Stimulated activated CD4-positive, alpha-beta T cell treated with anti-CD3 and anti-CD28 coated beads, Interleukin-1b, Interleukin-23, amount 100 ng/mL, for 24 hours (primary cell): ENCODE data around the gene HEYL.

Source experiments
- DNase-seq, 4 experiments: peaks; one replicate each; pipeline ENCODE4 v3.0.0-alpha.2; 2020; ENCODE audit warnings: low read depth in 4 of 4, low spot score in 1 of 4

HEYL gene

DNA sequence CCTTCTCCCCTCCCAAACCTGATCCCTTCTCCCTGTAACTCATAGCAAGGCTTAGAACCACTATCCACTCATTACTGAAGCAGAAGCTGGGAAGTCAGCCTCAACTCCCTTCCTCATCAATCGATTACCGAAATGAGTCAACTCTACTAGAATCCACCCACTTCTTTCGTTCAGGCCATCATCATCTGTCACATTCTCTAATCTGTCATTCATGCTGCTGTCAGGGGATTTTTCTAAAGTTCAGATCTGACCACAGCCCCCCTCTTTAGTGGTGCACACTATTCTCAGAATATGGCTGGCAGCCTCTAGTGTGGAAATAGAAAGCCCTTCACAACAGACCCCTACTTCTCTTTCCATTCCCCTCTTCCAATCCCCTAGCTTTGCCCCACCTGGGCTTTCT is 27.3 kb upstream of the HEYL start:
- peak in 1 of 4 experiments; percentile 36 for DNase-seq

DNA sequence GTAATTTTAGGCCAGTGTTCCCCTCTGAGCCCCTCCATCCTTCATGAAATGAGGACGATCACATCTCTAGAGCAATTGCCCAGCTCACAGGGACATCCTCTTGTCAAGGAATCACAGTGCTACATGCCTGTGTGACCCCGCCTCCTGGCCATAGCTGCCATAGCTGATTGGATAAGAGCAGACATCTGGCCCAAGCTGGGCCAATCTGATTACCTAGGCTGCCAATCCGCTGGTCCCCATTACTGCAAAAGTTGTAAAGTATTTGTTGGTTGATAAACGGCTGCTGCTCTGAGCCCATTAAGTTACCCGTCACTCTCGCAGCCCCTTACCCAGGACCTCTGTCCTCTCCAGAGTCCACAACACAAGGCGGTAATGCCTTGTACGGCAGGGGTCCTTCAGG is 24.1 kb upstream of the HEYL start:
- DNase-seq = no peak

DNA sequence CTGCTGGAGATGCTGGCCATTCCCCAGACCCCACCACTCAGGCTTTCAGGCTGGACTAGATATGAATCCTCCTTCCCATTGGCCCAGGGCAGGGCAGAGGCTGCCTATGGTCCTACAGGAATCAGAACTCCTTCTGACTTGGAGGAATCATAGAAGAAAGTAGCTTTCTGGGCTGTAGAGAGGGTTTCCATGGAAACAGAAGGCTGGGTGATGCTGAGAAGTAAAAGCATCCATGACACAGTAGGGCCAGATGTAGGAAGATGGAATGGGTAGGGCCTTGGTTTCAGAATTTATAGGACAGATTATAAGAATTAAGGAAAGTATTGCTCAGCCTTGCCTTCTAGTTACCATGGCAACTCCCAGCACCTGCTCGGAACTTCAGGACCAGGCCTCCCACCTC is 23.4 kb upstream of the HEYL start:
- no peak for DNase-seq

DNA sequence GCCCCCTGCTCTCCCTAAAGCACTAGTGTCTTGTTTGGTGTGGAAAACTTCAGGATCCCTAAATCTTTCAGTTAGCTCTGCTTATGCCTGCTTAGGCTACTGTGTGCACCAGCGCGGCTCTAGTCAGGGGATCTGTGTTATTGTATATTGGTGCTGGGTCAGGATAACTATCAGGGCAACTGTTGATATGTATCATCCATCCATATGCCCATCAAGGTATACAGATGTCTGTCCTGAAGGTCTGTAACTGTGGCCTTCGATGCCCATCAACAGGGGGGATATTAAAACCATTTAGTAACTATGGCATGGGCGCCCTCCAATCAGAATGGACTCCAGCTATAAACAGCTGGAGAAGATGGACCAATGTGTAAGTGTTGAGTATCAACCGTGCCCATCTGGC is 20.1 kb upstream of the HEYL start:
- DNase-seq = no peak

DNA sequence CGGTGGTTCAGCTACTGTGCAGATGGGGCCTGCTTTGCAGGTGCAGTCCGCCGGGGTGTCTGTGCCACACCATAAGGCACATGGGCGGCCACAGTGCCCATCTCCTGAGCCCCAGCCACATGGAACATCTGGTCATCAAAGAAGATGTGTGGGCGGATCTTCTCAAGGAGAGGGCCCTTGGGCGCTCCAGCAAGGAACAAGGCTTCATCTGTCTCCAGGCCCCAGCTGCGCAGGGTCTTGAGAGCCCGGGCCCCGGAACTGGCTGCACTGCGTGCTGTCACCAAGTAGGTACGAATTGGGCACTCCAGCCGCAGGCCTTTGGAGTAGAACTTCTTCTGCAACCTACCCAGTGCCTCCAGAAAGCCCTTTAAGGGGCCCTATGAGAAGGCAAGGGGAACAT is 19.7 kb upstream of the HEYL start:
- no peak for DNase-seq

DNA sequence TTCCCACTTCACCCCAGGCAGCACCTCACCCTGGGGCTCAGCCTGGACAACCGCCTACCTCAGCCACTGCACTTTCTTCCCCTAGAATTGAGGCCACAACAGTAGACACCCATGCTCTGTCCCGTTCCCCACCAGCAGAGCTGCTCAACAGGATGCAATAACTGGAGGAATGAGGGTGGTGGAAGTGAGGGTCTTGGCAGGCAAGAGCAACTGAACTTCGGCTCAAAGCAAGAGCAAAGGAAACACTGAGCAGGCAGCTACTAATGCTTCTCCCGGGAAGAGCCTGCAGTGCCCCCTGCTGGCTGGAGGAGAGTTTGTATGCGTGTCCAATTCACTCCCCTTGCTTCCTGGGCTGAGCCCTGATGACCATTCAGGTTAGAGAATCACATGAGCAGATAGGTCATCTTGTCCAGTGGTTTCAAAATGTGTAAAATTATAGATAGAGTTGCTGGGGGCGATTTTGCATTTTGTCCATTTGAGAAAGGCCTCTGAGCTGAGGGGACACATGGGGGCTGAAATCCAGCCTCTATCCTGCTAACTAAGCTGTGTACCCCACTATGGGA is 18.6 kb upstream of the HEYL start:
- DNase-seq = peak in 3 of 4 experiments; percentile 45 to 56 (median 48)

DNA sequence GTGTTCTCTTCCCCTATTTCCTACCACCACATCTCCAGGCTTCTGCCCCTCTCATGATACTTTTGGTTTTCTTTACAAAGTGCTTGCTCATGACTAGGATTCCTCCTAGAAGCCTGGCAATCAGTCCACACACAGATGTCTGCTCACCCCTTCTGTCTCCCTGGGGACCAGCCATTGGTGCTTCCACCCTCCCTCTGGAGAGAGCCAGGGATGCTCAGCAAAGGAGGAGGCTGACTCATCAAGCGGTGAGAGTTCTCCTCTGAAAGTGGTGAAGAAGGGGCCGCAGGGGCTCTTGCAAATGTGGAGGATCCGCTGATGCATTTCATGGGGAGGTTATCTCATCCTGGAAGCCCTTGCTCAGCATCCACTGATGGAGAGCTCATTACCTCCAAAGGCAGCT is 18.0 kb upstream of the HEYL start:
- no peak for DNase-seq

DNA sequence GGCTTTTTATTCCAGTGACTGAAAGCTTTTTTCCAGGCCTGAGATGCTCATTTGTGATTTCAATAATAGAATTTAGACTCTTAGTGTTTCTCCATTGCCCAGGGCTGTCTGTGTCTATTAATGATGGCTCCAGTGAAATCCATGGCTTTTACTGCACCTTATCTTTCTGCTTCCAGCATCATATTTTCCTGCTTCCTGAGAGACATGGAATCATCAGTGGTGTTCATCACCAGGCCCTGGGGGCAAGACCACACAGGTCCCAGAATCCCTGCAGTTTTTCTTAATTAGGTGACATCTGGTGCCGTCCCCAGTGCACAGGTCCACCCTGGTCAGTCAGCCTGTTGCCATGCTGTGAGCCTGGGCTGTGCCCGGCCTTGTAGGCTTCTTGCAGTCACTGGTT is 16.9 kb upstream of the HEYL start:
- DNase-seq = no peak

DNA sequence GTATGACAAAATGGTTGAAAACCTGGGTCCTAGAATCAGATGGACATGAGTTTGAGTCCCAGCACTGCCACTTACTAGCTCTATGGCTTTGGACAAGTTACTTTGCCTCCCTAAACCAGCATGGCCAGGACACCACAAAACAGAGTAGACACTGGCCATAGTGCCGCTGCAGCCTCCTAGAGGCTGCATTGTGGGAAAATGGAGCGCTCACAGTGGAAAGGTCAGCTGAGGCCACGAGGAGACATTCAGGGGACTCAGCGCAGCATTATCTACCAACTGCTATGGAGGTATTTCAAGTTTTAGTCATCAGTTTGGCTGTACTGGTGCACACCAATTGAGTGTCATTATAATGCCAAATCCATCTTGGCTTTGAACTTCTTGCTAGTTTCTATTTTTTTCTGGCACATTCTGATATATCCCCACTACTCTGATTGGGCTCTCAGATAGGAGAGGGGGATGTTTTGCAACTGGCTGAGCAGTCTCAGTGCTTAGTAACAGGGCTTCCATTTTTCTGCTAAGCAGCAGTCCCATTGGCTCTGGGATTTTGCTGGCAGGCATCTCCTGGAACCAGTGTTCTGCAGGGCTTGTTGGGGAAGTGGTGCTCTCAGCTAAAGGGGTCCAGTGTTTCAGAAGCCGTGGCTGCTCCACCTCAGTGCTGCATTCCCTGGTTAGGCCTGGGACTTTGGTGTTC is 16.3 kb upstream of the HEYL start:
- DNase-seq = no peak

DNA sequence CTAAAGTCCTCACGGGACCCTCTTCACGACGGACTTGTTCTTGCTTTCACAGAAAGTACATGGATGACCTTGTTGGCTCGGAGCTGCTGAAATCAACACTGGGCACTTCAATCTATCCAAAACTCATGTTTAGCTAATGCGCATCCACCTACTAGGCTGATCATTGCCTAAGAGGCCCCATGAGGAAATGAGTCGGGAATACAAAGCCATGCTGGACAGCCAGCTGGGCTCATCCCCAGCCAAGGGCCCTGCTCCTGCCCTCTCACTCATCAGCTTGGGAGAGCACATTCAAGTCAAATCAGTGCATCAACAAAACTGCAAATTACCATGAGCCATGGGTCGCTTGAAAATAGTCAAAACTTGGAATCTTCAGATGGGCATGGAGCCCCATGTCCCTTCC is 14.8 kb upstream of the HEYL start:
- no peak for DNase-seq

DNA sequence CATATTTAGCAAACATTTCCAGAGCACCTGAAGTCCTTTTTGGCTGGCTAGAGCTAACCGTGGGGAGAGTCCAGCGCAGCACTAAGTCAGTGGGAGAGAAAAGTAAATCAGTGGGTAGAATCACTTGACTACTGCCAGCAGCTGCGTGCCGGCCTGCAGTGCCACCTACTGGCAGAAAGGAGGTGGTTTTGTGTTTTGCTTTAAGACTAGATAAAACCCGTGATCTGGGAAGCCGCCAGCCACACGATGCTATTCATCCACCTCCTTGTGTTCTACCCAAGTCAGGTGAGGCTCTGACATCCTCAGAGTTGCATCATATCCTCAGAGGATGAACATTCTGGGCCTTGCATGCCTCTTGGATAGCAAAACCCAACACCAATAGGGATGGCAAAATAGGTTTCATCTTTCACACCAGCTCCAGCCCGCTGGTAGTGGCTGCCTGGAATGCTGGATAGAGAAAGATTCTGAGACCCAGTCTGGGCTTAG is 14.1 kb upstream of the HEYL start:
- peak; percentile 48 to 62 (median 58) for DNase-seq

DNA sequence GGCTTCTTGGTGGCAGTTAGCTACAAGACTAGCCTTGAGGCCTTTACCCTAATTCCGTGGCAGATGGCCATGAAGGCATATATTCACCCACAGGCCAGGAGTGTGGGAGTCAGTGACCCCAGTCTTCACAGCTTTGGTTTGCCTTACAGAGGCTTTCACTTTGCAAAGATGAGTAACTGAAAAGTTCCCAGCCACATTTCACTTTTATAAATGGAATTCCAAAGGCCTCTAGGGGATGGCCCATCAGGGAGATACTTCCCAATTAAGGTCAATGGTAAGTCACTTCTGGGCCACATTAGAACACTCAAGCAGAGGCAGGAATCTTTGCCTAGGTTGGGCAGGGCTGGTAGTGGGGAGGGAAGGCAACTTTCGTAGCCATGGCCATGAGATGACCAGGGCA is 13.1 kb upstream of the HEYL start:
- DNase-seq = no peak

DNA sequence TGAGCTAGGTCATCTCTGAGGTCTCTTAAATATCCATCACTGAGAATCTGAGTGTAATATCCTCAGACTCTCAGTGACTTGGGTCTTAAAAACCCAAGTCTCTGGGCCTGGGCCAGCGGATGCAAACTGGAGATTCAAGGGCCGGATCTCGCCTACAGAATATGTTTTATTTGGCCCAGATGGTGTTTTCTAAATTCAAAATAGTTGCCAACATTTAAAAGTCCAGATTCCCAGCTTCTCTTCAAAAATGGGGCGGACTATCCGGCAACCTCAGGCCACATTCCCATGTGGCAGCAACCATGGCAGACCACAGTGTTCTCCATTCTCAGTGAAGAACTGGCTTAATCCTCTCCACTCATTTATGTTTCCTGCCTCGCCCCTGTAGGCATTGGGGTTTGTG is 12.7 kb upstream of the HEYL start:
- no peak for DNase-seq

DNA sequence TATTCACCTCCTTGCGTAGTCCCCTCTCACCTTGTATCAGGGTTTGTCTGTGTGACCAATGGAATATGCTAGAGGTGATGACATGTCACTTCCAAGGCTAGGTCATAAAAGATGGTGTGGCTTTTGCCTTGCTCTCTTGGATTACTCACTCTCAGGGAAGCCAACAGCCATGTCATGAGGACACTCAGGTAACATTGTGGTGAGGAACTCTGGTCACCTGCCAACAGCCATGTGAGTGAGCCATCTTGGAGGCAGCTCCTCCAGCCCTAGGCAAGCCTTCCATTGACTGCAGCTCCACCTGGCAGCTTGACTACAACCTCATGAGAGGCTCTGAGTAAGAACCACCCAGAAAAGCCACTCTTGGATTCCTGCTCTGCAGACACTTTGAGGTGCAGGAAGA is 11.0 kb upstream of the HEYL start:
- no peak for DNase-seq

DNA sequence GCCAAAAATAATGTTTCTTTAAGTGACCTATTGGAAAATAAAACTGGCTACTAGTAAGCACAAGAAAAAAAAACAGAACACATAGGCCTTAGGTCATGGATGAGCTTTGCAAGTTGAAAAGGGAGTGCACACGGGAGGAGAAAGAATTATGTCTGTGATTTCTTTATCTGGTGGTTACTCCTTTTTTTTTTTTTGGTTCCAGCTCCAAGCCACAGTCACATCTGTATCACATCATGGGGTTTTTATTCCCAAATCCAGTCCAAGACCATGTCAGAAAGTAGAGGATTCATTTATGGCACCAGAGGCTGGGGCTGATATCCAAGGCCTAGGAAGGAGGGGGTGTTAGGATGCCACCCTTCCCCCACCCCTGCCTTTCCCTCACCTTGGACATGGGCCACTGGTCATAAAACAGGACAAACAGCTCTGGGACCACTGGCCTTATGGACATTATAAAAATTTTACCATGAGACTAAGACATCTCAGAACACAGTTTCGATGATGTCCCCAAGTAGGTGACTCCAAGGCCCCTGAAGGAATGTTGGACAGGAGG is 10.3 kb upstream of the HEYL start:
- no peak for DNase-seq

DNA sequence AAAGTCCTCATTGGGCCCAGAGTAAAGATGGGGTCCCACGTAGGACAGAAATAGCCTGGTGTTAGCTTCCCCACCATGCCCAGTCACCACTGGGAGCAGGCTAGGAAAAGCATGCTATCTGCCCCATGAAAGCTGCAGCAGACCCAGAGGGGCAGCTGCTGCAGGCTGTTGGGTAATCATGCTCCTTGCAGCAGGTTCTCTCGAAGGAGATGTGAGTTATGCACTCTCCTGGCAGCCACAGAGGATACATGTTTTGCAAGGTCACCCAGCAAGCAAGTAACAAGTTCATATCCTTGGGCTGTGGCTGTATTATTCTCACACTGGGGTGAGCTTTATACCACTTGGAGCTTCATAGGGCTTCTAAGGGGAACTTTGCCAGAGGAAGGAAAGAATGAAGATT is 9.1 kb upstream of the HEYL start:
- no peak for DNase-seq

DNA sequence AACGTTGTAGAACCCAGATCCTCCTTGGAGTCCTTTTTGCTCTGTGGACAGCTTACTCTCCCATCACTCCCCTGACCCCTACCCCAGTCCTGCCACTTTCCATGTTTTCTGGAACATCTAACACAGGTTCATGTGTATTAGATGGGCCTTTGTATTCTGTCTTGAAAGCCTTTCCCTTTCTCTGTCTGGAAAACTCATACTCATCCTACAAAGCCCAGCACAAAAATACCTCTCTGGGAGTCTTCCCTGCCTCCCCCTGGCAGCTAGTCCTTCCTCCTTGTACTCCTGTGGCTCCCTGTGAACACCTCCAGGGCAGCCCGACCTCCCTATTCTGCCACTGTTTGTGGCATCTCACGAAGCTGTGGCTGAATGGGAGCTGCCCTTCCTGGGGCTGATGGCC is 7.8 kb upstream of the HEYL start:
- no peak for DNase-seq

DNA sequence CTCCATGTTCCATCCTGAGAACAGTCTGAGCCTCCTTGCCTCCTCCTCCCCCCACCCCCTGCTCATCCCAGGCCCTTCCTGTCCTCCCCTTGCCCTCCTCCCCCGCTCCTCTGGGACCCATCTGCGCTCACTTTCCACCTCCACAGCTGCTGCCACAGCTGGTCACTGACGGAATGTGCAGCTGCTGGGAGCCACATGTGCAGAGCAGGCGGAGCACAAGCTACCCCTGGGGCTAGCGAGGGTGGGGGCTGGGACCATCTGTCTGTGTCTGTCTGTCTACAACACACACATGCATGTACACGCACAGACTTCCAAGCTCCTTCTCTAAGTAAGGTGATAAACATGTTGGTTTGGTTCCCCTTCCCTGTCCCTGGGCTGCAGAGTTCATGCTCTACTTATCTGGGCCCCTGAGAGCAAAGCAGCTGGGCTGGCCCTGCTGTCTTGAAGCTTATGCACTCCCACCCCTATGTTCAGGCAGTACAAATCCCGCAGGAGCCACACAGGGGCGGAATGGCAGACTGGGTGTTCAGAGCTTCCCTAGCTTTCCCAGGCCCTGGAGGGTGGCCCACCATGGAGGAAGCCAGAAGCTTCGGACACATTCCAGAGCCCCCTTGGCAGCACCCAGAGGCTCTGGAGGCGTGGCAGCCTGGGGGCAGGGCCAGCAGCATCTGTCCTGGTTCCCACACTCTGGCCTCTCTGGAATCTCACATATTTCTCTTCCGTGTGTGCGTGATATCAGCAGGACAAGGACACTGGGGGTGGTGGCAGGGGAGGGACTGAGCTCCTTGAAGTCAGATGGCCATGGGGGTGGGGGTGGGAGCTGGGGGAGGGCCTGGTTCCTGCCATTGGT is 7.0 kb upstream of the HEYL start:
- no peak for DNase-seq

DNA sequence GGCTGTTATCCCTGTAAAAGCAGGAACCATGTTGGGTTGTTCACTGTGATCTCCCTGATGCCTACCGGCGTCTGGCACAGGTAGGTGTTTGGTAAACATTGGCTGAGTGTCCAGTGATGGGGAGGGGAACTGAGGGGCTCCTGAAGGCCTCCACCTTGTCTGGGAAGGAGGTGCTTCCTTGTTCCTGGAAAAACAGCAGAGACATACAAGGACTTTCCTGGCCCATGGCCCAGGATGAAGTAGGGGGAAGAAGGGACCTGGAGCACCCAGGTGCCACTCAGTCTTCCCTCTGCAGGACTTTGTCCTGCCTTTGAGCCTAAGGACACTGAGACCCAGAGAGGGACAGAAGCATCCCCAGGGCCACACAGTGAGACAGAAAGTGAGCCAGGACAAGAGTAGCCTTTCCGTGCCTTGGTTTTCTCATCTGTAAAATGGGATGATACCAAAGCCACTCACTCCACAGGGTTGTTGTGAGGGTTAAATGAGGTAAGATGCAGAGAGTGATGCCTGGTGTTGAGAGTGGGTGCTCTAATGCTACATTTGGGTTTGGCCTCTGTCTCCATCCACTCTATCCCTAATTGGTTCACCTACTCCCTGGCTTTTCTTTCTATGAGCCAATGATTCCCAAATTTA is 6.1 kb upstream of the HEYL start:
- no peak for DNase-seq

DNA sequence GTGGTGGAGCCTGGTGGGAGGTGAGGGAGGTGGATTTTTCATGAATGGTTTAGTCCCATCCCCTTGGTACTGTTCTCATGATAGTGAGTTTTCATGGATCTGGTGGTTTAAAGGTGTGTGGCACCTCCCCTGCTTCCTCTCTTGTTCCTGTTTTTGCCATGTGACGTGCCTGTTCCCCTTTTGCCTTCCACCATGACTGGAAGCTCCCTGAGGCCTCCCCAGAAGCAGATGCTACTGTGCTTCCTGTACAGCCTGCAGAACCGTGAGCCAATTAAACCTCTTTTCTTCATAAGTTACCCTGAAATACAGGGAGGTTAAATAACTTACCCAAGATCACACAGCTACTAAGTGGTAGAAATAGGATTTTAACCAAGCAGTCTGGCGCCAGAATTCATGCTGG is 4.3 kb upstream of the HEYL start:
- DNase-seq = no peak

DNA sequence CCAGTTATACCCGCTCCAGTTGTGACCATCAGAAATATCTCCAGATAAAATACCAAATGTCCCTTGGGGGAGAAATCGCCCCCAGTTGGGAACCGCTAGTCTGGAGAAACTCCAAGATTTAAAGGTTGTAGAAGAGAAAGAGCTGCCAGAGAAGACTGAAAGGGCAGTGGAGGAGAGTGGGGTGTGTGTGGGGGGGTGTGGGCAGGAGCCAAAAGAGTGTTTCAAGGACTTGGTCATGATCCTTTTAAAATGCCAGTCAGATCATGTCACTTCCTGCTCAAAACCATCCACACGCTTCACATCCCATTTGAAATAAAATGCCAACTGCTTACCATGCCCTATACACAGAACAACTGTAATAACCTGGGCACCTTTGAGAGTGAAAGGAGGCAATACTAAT is 3.4 kb upstream of the HEYL start:
- no peak for DNase-seq

DNA sequence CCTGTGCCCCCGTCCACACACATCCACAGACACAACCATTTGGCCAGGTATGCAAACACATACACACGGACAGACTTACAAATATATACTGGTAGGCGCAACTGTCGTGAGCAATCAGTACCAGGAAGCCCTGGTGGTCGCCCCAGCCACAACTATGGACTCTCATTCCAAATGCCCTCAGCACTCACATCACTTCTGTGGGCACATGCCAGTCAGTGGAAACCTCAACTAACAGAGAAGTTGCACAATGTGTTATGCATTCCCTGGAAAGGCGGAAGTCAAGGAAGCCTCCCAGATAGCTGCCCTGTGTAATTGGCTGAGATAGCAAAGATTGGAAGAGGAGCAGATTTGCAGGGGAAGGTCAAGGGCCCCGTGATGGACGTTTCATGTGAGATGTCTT is 1.4 kb upstream of the HEYL start:
- no peak for DNase-seq
